WTC11 (cell line): Measurements from ENCODE around the gene FBXL7. TPM values are rescaled to one million over a fixed set of nuclear protein-coding genes. Genes with fewer than 3 reads are reported as not detected.

Experiments used
- ATAC-seq: fragments of 200-7000 bp; cut with Tn5 transposase; 2 replicates; pipeline ENCODE4 v1.10.0; 2021; ENCODE audit warnings: mild to moderate bottlenecking, moderate library complexity
- CTCF ChIA-PET: fragments of 300-600 bp; sonication (Branson Sonifier 250); formaldehyde crosslinking; loops from one replicate; lab custom pipeline; 2021; ENCODE audit warnings: antibody characterized with exemption; lab: Charles Lee
- POLR2A ChIA-PET: fragments of 350-600 bp; sonication (Branson Sonifier 250); formaldehyde crosslinking; loops from one replicate; lab custom pipeline; 2021; ENCODE audit warnings: antibody characterized with exemption; lab: Charles Lee
- DNase-seq: peaks from one replicate; pipeline ENCODE4 v3.0.0; 2021; ENCODE audit warnings: low spot score
- H3K27ac Mint-ChIP-seq: 2 replicates; pipeline ENCODE4 v1.8.0; 2021; ENCODE audit warnings: mixed read lengths
- H3K27me3 Mint-ChIP-seq: 2 replicates; pipeline ENCODE4 v1.8.0; 2021; ENCODE audit warnings: low read depth, mild to moderate bottlenecking, moderate library complexity, mixed read lengths
- H3K36me3 Mint-ChIP-seq: 2 replicates; pipeline ENCODE4 v1.8.0; 2021; ENCODE audit warnings: mixed read lengths
- H3K4me1 Mint-ChIP-seq: 2 replicates; pipeline ENCODE4 v1.8.0; 2022; ENCODE audit warnings: mixed read lengths
- H3K4me3 Mint-ChIP-seq: 2 replicates; pipeline ENCODE4 v1.8.0; 2021; ENCODE audit warnings: mild to moderate bottlenecking, moderate library complexity, mixed read lengths
- H3K9me3 Mint-ChIP-seq: 2 replicates; pipeline ENCODE4 v1.8.0; 2021; ENCODE audit warnings: mixed read lengths
- ATF6 ChIP-seq: sonication (generic); formaldehyde crosslinking; IDR thresholded peaks from 2 replicates; pipeline ENCODE4 v1.8.1; 2023; ENCODE audit warnings: mild to moderate bottlenecking, missing genetic modification reagents
- CBFB ChIP-seq: sonication (generic); formaldehyde crosslinking; IDR thresholded peaks from 2 replicates; pipeline ENCODE4 v1.8.1; 2022; ENCODE audit warnings: mild to moderate bottlenecking, low read depth, missing genetic modification reagents
- CDX4 ChIP-seq: fragments of 250-450 bp; sonication (Bioruptor Pico); IDR thresholded peaks from 2 replicates; pipeline ENCODE4 v1.9.0; 2021; ENCODE audit warnings: moderate library complexity, mild to moderate bottlenecking, inconsistent platforms, borderline replicate concordance
- CREM ChIP-seq: sonication (generic); formaldehyde crosslinking; IDR thresholded peaks from 2 replicates; pipeline ENCODE4 v1.8.1; 2022; ENCODE audit warnings: mild to moderate bottlenecking, missing genetic modification reagents, moderate library complexity
- ERG ChIP-seq: fragments of 250-450 bp; sonication (Bioruptor Pico); IDR thresholded peaks from 2 replicates; pipeline ENCODE4 v1.8.0; 2021; ENCODE audit warnings: mild to moderate bottlenecking
- MXD4 ChIP-seq: fragments of 250-450 bp; sonication (Bioruptor Pico); IDR thresholded peaks from 2 replicates; pipeline ENCODE4 v1.8.0; 2021; ENCODE audit warnings: mild to moderate bottlenecking, moderate library complexity, borderline replicate concordance
- NFYB ChIP-seq: sonication (generic); formaldehyde crosslinking; conservative IDR thresholded peaks from 2 replicates; pipeline ENCODE4 v1.8.0; 2022; ENCODE audit warnings: low read depth, missing genetic modification reagents
- NR3C1 ChIP-seq: sonication (generic); formaldehyde crosslinking; conservative IDR thresholded peaks from 2 replicates; pipeline ENCODE4 v1.8.1; 2023; ENCODE audit warnings: low read depth, mild to moderate bottlenecking, missing genetic modification reagents
- PREB ChIP-seq: sonication (generic); formaldehyde crosslinking; IDR thresholded peaks from 2 replicates; pipeline ENCODE4 v1.8.1; 2022; ENCODE audit warnings: mild to moderate bottlenecking, missing genetic modification reagents, moderate library complexity, borderline replicate concordance
- SP1 ChIP-seq: sonication (generic); formaldehyde crosslinking; conservative IDR thresholded peaks from 2 replicates; pipeline ENCODE4 v1.8.1; 2022; ENCODE audit warnings: missing genetic modification reagents
- TCF7 ChIP-seq: sonication (generic); formaldehyde crosslinking; IDR thresholded peaks from 2 replicates; pipeline ENCODE4 v1.8.0; 2022; ENCODE audit warnings: mild to moderate bottlenecking, low read depth, missing genetic modification reagents, moderate library complexity
- TEAD1 ChIP-seq: sonication (generic); formaldehyde crosslinking; IDR thresholded peaks from 2 replicates; pipeline ENCODE4 v1.8.0; 2022; ENCODE audit warnings: mild to moderate bottlenecking, missing genetic modification reagents
- TP53 ChIP-seq: sonication (generic); formaldehyde crosslinking; IDR thresholded peaks from 2 replicates; pipeline ENCODE4 v1.8.1; 2023; ENCODE audit warnings: mild to moderate bottlenecking, missing genetic modification reagents
- ZBTB21 ChIP-seq: sonication (generic); formaldehyde crosslinking; IDR thresholded peaks from 2 replicates; pipeline ENCODE4 v1.8.1; 2023; ENCODE audit warnings: mild to moderate bottlenecking, missing genetic modification reagents, borderline replicate concordance
- ZNF121 ChIP-seq: sonication (generic); formaldehyde crosslinking; IDR thresholded peaks from 2 replicates; pipeline ENCODE4 v1.8.0; 2023; ENCODE audit warnings: missing genetic modification reagents
- total RNA-seq: library from RNA; stranded (reverse); gene quantifications from 3 replicates; pipeline ENCODE4 v1.2.3, GENCODE V29; 2021
- TF ChIP-seq, protein P1 (sequence below): sonication (generic); formaldehyde crosslinking; IDR thresholded peaks from 2 replicates; pipeline ENCODE4 v1.8.0; 2022; ENCODE audit warnings: missing genetic modification reagents
- TF ChIP-seq, protein P2 (sequence below): fragments of 250-450 bp; sonication (Bioruptor Pico); IDR thresholded peaks from 2 replicates; pipeline ENCODE4 v1.9.0; 2021; ENCODE audit warnings: mild to moderate bottlenecking, borderline replicate concordance
- TF ChIP-seq, protein P3 (sequence below): sonication (generic); formaldehyde crosslinking; conservative IDR thresholded peaks from 2 replicates; pipeline ENCODE4 v1.8.1; 2023; ENCODE audit warnings: mild to moderate bottlenecking, low read depth, missing genetic modification reagents, moderate library complexity
- TF ChIP-seq, protein P4 (sequence below): sonication (generic); formaldehyde crosslinking; IDR thresholded peaks from 2 replicates; pipeline ENCODE4 v1.8.1; 2022; ENCODE audit warnings: low read depth, mild to moderate bottlenecking, moderate library complexity, missing genetic modification reagents, borderline replicate concordance

Gene FBXL7
- total RNA-seq, 1 experiment from 2014 or later = 13.8 TPM

DNA sequence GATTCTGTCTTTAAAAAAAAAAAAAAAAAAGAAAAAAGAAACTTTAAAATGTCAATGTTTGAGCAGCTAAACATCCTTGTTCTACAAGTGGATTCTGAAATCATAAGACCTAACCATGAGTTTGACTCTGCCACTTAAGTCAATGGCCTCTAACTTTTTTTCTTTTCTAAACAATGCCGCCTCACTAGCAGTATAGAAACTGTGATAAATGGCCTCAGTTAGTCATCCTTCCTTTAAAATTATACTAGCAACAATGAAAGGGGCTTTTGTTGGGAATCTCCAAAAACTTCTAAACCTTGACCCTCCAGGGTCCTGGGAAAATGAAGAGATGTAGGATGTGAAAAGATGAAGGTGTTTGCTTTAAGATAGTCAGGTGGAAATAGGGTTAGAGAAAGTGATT is 71.1 kb downstream of the FBXL7 start:
- Mint-ChIP-seq H3K4me3 (no peak overlapping the region), H3K36me3 (no peaks in the 10 kb centered on the region), H3K27ac (no peak overlapping the region), H3K4me1 (peaks cover 21% of the 10 kb centered on the region), H3K9me3 (no peaks in the 10 kb centered on the region), H3K27me3 (no peaks in the 10 kb centered on the region)
- DNase-seq = no peak
- ATAC-seq = no peak
- ChIA-PET POLR2A (interaction anchor here (0.7 kb wide), 1 partner anchor 70 kb away, joined by 5 read pairs; no protein-coding TSS in a partner anchor), CTCF (no interaction called here)
- TF ChIP-seq CBFB (CRISPR knock-in tag) = no peak
- TF ChIP-seq, protein P1, sequence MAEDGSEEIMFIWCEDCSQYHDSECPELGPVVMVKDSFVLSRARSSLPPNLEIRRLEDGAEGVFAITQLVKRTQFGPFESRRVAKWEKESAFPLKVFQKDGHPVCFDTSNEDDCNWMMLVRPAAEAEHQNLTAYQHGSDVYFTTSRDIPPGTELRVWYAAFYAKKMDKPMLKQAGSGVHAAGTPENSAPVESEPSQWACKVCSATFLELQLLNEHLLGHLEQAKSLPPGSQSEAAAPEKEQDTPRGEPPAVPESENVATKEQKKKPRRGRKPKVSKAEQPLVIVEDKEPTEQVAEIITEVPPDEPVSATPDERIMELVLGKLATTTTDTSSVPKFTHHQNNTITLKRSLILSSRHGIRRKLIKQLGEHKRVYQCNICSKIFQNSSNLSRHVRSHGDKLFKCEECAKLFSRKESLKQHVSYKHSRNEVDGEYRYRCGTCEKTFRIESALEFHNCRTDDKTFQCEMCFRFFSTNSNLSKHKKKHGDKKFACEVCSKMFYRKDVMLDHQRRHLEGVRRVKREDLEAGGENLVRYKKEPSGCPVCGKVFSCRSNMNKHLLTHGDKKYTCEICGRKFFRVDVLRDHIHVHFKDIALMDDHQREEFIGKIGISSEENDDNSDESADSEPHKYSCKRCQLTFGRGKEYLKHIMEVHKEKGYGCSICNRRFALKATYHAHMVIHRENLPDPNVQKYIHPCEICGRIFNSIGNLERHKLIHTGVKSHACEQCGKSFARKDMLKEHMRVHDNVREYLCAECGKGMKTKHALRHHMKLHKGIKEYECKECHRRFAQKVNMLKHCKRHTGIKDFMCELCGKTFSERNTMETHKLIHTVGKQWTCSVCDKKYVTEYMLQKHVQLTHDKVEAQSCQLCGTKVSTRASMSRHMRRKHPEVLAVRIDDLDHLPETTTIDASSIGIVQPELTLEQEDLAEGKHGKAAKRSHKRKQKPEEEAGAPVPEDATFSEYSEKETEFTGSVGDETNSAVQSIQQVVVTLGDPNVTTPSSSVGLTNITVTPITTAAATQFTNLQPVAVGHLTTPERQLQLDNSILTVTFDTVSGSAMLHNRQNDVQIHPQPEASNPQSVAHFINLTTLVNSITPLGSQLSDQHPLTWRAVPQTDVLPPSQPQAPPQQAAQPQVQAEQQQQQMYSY = no peak
- no peak for TF ChIP-seq ATF6
- TF ChIP-seq, protein P2, sequence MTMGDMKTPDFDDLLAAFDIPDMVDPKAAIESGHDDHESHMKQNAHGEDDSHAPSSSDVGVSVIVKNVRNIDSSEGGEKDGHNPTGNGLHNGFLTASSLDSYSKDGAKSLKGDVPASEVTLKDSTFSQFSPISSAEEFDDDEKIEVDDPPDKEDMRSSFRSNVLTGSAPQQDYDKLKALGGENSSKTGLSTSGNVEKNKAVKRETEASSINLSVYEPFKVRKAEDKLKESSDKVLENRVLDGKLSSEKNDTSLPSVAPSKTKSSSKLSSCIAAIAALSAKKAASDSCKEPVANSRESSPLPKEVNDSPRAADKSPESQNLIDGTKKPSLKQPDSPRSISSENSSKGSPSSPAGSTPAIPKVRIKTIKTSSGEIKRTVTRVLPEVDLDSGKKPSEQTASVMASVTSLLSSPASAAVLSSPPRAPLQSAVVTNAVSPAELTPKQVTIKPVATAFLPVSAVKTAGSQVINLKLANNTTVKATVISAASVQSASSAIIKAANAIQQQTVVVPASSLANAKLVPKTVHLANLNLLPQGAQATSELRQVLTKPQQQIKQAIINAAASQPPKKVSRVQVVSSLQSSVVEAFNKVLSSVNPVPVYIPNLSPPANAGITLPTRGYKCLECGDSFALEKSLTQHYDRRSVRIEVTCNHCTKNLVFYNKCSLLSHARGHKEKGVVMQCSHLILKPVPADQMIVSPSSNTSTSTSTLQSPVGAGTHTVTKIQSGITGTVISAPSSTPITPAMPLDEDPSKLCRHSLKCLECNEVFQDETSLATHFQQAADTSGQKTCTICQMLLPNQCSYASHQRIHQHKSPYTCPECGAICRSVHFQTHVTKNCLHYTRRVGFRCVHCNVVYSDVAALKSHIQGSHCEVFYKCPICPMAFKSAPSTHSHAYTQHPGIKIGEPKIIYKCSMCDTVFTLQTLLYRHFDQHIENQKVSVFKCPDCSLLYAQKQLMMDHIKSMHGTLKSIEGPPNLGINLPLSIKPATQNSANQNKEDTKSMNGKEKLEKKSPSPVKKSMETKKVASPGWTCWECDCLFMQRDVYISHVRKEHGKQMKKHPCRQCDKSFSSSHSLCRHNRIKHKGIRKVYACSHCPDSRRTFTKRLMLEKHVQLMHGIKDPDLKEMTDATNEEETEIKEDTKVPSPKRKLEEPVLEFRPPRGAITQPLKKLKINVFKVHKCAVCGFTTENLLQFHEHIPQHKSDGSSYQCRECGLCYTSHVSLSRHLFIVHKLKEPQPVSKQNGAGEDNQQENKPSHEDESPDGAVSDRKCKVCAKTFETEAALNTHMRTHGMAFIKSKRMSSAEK = no peak
- TF ChIP-seq TCF7 (CRISPR knock-in tag) = no peak
- no peak for TF ChIP-seq ERG (CRISPR knock-in tag)
- TF ChIP-seq SP1 (CRISPR knock-in tag) = no peak
- no peak for TF ChIP-seq ZNF121
- TF ChIP-seq NR3C1 = no peak
- TF ChIP-seq TP53 = no peak
- TF ChIP-seq, protein P3, sequence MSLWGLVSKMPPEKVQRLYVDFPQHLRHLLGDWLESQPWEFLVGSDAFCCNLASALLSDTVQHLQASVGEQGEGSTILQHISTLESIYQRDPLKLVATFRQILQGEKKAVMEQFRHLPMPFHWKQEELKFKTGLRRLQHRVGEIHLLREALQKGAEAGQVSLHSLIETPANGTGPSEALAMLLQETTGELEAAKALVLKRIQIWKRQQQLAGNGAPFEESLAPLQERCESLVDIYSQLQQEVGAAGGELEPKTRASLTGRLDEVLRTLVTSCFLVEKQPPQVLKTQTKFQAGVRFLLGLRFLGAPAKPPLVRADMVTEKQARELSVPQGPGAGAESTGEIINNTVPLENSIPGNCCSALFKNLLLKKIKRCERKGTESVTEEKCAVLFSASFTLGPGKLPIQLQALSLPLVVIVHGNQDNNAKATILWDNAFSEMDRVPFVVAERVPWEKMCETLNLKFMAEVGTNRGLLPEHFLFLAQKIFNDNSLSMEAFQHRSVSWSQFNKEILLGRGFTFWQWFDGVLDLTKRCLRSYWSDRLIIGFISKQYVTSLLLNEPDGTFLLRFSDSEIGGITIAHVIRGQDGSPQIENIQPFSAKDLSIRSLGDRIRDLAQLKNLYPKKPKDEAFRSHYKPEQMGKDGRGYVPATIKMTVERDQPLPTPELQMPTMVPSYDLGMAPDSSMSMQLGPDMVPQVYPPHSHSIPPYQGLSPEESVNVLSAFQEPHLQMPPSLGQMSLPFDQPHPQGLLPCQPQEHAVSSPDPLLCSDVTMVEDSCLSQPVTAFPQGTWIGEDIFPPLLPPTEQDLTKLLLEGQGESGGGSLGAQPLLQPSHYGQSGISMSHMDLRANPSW = no peak
- TF ChIP-seq NFYB = no peak
- no peak for TF ChIP-seq TEAD1 (CRISPR knock-in tag)
- TF ChIP-seq CDX4 = no peak
- TF ChIP-seq PREB (CRISPR knock-in tag) = no peak
- TF ChIP-seq ZBTB21 (CRISPR knock-in tag) = no peak
- no peak for TF ChIP-seq CREM (CRISPR knock-in tag)
- no peak for TF ChIP-seq MXD4 (CRISPR knock-in tag)
- TF ChIP-seq, protein P4, sequence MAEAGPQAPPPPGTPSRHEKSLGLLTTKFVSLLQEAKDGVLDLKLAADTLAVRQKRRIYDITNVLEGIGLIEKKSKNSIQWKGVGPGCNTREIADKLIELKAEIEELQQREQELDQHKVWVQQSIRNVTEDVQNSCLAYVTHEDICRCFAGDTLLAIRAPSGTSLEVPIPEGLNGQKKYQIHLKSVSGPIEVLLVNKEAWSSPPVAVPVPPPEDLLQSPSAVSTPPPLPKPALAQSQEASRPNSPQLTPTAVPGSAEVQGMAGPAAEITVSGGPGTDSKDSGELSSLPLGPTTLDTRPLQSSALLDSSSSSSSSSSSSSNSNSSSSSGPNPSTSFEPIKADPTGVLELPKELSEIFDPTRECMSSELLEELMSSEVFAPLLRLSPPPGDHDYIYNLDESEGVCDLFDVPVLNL (CRISPR knock-in tag) = no peak
